Left lung (tissue), 10 donors: ENCODE measurements around the gene CYP2C18. TPM values are rescaled to one million over a fixed set of nuclear protein-coding genes. Genes with fewer than 3 reads are reported as not detected.

Experiments used
- ATAC-seq: fragments of 200-7000 bp; cut with Tn5 transposase; one replicate; pipeline ENCODE4 v1.9.1; 2020; ENCODE audit warnings: moderate library complexity
- DNase-seq, 4 donors: peaks; one replicate each; pipeline ENCODE4 v3.0.0-alpha.2; 2013 to 2020
- H3K27ac ChIP-seq, 2 donors: fragments of 200-600 bp; sonication (generic) in 1 of 2; one replicate each; pipeline versions ENCODE4 v1.5.0 to v1.8.0; 2020 to 2021
- H3K27me3 ChIP-seq, 2 donors: fragments of 200-600 bp; sonication (generic) in 1 of 2; one replicate each; pipeline versions ENCODE4 v1.5.0 to v1.8.0; 2020 to 2021
- H3K36me3 ChIP-seq, 2 donors: fragments of 200-600 bp; sonication (generic) in 1 of 2; one replicate each; pipeline versions ENCODE4 v1.5.0 to v1.8.0; 2020 to 2021
- H3K4me1 ChIP-seq, 2 donors: fragments of 200-600 bp; one replicate each; pipeline ENCODE4 v1.8.0; 2021
- H3K4me3 ChIP-seq, 2 donors: fragments of 200-600 bp; sonication (generic) in 1 of 2; one replicate each; pipeline versions ENCODE4 v1.5.0 to v1.8.0; 2020 to 2021; ENCODE audit warnings: mild to moderate bottlenecking in 1 of 2
- H3K9me3 ChIP-seq, 2 donors: fragments of 200-600 bp; sonication (generic) in 1 of 2; one replicate each; pipeline versions ENCODE4 v1.5.0 to v1.8.0; 2020 to 2021
- intact Hi-C, 2 donors: fragments of 100-400 bp; cut with DNase I; formaldehyde crosslinking; loops; one replicate each; pipeline versions ENCODE4 v1.11.2 to v1.14.2; 2022
- polyA plus RNA-seq, 6 donors: library from polyadenylated mRNA; unstranded; fragments of 120-200 nt; gene quantifications; one replicate each; pipeline ENCODE4 v1.2.1, GENCODE V29; 2013; ENCODE audit not compliant: insufficient read length in 6 of 6
- total RNA-seq, 2 donors: library from RNA; stranded (reverse); fragmentation: NEBNext Ultra II Directional; extraction: Animal tissue kit (Norgen Biotek cat#: 25700); gene quantifications; one replicate each; pipeline ENCODE4 v1.2.1, GENCODE V29; 2021
- TF ChIP-seq, protein P1 (sequence below), 2 donors: fragments of 200-600 bp; sonication (generic) in 1 of 2; IDR thresholded peaks; one replicate each; pipeline versions ENCODE4 v1.5.0 to v1.8.0; 2021; ENCODE audit warnings: antibody characterized with exemption in 2 of 2
- donor health status: DM: no; HTN: yes; CAD: no.
- donor health status: DM: no; HTN: no; CAD: no.

The CYP2C18 gene
- total and polyA plus RNA-seq, 8 donors: 0.30 to 2.1 (median 0.58) TPM

DNA sequence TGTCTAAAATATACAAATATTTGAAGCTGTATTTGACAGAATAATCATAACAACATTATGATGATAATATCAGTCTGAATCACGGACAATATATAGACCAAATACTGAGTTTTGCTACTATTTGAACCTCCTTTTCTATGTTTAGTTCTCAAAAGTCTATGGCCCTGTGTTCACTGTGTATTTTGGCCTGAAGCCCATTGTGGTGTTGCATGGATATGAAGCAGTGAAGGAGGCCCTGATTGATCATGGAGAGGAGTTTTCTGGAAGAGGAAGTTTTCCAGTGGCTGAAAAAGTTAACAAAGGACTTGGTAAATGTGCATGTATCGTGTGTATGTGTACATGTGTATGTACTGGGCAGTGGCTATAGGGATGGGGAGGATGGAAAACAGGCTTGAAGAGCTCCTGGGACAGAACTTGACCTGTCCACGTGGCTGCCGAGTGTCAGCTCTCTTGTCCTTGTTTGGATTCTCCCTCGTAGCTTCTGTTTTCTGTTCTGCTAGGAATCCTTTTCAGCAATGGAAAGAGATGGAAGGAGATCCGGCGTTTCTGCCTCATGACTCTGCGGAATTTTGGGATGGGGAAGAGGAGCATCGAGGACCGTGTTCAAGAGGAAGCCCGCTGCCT is 4.2 kb downstream of the CYP2C18 start:
- H3K27me3 ChIP-seq: no peaks in the 10 kb centered on the region
- no peak overlapping the region for H3K27ac ChIP-seq
- peaks cover 0 to 13% of the 10 kb centered on the region in 2 donors for H3K9me3 ChIP-seq
- ATAC-seq: no peak
- H3K4me1 ChIP-seq: no peaks in the 10 kb centered on the region
- DNase-seq: peak in 1 of 4 donors; percentile 7
- no peaks in the 10 kb centered on the region for H3K36me3 ChIP-seq
- H3K4me3 ChIP-seq: no peak overlapping the region
- intact Hi-C loops: no loop called here
- TF ChIP-seq, protein P1, sequence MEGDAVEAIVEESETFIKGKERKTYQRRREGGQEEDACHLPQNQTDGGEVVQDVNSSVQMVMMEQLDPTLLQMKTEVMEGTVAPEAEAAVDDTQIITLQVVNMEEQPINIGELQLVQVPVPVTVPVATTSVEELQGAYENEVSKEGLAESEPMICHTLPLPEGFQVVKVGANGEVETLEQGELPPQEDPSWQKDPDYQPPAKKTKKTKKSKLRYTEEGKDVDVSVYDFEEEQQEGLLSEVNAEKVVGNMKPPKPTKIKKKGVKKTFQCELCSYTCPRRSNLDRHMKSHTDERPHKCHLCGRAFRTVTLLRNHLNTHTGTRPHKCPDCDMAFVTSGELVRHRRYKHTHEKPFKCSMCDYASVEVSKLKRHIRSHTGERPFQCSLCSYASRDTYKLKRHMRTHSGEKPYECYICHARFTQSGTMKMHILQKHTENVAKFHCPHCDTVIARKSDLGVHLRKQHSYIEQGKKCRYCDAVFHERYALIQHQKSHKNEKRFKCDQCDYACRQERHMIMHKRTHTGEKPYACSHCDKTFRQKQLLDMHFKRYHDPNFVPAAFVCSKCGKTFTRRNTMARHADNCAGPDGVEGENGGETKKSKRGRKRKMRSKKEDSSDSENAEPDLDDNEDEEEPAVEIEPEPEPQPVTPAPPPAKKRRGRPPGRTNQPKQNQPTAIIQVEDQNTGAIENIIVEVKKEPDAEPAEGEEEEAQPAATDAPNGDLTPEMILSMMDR (IDR thresholded peaks at IDR 0.05): no peak

GRCh38 chr10:94706089-94706488 is 22.6 kb downstream of the CYP2C18 start:
- H3K9me3 ChIP-seq: peaks cover 0 to 10% of the 10 kb centered on the region in 2 donors
- H3K27ac ChIP-seq: no peak overlapping the region
- H3K4me1 ChIP-seq: no peaks in the 10 kb centered on the region
- no peak for DNase-seq
- intact Hi-C loops: no loop called here
- H3K4me3 ChIP-seq: no peak overlapping the region
- TF ChIP-seq, protein P1 (IDR thresholded peaks at IDR 0.05): no peak
- no peaks in the 10 kb centered on the region for H3K36me3 ChIP-seq
- ATAC-seq: no peak
- no peaks in the 10 kb centered on the region for H3K27me3 ChIP-seq

GRCh38 chr10:94710578-94710977 is 27.0 kb downstream of the CYP2C18 start:
- no peak overlapping the region for H3K27ac ChIP-seq
- no peak for ATAC-seq
- intact Hi-C loops: no loop called here
- TF ChIP-seq, protein P1 (IDR thresholded peaks at IDR 0.05): no peak
- H3K27me3 ChIP-seq: no peaks in the 10 kb centered on the region
- DNase-seq: no peak
- H3K4me1 ChIP-seq: no peaks in the 10 kb centered on the region
- peaks cover 0 to 6% of the 10 kb centered on the region in 2 donors for H3K9me3 ChIP-seq
- H3K4me3 ChIP-seq: no peak overlapping the region
- no peaks in the 10 kb centered on the region for H3K36me3 ChIP-seq

- intact Hi-C loops: no loop called here
- DNase-seq: no peak
- no peak overlapping the region for H3K4me3 ChIP-seq
- H3K27ac ChIP-seq: no peak overlapping the region
- H3K4me1 ChIP-seq: no peaks in the 10 kb centered on the region
- H3K36me3 ChIP-seq: no peaks in the 10 kb centered on the region
- no peaks in the 10 kb centered on the region for H3K27me3 ChIP-seq
- TF ChIP-seq, protein P1 (IDR thresholded peaks at IDR 0.05): no peak
- no peaks in the 10 kb centered on the region for H3K9me3 ChIP-seq
- no peak for ATAC-seq
These were observed 42.3 kb downstream of the CYP2C18 start for GRCh38 chr10:94725871-94726270.

GRCh38 chr10:94735197-94735596 is 51.7 kb downstream of the CYP2C18 start:
- Histone ChIP-seq H3K27ac (no peak overlapping the region), H3K36me3 (no peaks in the 10 kb centered on the region), H3K4me1 (no peaks in the 10 kb centered on the region), H3K4me3 (no peak overlapping the region), H3K9me3 (peaks cover 0 to 7% of the 10 kb centered on the region in 2 donors), H3K27me3 (no peaks in the 10 kb centered on the region)
- ATAC-seq: no peak
- intact Hi-C loops: no loop called here
- TF ChIP-seq, protein P1 (IDR thresholded peaks at IDR 0.05): no peak
- no peak for DNase-seq
